Stimulated activated CD4-positive, alpha-beta T cell treated with anti-CD3 and anti-CD28 coated beads, Interleukin-4, amount 100 ng/mL, for 24 hours (primary cell): ENCODE results near the gene AGR3.

Experiments used
- DNase-seq: peaks from one replicate; pipeline ENCODE4 v3.0.0-alpha.2; 2020

AGR3 gene

DNA sequence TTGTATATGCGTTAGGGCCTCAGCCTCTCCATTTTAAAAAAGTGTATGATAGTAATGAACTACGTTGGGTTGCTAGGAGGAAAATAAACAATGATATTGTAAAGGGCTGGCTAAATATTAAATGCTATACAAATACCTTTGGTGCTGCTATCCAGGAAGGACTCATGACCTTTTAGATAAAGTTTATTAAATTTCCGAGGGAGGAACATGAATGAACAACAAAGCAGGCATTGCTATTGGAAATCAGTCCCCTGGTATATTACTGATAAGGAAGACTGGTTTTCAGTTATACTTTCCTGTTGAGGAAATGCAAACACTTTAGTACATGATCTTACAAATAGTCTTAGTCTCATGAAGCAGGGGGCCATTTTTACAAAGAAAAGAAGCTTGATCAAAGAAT is 59.8 kb downstream of the AGR3 start:
- DNase-seq, result no peak

DNA sequence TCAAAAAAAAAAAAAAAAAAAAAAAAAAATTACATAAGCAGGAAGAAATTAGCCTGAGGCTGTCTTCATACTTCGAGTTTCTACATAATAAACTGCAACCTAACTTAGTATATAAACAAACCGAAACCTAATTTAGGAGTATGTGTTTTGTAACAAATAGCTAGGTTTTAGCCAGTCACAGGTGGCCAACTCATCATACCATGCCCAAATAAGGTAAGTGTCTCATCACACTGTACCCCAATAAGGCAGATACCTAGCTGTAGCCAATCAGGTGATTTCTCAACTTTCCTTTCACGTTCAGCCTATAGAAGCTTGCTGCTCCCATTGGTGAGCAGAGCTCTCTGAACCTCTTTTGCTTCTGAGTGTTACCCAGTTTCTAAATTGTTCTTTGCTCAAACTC is 63.1 kb downstream of the AGR3 start:
- no peak for DNase-seq

DNA sequence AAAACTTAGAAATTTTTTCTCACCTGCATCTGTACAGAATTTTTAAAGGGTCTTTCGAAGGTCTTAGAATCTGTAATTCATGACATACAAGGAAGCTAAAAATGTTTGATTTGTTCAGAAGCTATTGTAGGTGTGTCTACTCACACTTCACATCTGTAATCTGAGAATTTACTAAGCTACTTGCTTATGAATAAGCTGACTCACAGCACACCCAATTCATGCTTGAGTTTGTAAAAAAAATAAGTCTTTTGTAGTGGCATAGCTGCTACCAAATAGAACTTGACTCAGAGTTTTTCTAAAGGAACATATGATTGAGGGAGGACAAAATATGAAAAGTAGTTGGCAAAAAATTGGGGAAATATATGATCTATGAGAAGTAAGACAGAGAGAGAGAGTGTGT is 64.2 kb downstream of the AGR3 start:
- DNase-seq, result no peak

DNA sequence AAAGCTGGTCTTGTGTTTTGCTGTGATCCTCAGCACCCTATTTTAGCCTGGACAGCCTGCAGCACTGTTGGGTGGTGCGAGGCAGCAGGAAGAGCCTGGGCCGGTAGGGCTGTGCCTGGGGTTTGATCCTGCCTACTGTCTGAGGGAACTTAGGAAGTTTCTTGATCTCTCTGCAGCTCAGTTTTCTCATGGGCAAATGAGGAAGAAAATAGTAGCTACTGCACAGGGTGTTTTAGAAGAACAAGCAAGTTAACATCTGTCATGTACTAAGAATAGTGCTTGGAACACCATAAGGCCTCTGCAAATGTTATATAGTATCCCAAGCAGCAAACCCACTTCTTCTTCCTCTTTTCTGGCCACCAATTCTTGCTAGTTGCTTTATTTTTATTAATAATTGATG is 65.0 kb downstream of the AGR3 start:
- no peak for DNase-seq

DNA sequence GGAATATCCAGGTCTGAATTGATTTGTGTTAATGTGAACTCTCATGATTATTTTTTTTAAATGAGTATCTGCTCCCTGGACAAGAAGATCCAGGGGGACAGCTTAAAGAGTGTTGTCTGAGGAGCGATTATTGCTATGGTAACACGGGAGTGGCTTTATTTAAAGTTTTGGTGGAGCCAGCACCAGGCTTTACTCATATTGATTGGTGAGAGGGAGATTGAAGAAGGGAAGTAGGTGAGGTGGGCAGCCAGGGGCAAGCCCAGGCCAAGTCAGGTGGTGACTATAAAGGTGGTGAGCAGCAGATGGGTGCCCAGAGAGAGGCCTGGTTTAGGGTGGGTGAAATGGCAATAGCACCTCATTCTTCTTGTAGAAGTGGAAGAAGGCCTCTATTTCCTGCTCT is 66.8 kb downstream of the AGR3 start:
- DNase-seq, result no peak

DNA sequence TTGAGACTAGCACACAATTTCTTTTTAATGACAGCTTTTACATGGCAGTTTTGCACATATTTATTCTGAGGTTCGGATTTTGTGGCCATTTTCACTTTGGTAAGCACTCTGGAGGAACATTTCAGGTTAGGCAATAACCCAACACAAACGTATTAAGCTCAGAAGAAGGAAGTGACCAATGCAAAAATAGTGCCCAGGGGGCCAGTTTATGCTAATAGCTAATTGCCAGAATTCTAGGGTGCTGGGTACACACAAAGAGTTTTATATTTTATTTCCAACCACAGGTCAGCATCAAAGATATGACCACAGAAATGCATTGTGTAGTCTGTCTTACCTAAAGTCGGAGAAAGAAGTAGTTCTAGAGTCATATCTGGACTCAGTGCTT is 68.6 kb downstream of the AGR3 start:
- DNase-seq, result no peak

DNA sequence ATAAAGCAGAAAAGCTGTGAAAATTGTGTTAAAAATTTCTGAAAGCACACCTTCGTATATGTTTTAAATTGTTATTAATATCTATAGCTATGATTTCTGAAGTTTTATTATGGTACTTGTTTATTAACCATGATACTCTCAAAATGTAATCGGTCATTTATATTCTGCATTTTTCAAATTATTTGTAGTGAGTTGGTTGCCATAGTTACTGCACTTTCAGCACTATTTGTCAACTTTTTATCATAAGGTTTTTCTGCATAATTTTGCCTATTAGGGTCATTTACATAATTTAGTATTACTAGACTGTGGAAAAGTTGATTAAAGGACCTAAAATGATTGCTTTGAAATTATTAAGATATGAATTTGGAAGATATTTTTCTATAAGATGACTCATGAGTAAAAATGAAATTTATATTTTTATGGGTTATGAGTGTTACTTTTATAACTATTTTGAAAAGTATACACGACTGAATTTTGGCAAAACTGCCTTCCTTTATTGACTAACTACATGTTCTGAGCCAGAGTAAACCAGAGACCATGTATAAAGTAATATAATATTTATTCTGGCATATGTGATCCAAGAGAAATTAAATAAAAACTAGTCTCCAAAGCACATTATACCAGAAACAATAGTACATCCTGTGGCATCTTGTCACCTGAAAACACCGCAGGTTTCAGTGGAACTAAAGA is 69.1 kb downstream of the AGR3 start:
- no peak for DNase-seq

DNA sequence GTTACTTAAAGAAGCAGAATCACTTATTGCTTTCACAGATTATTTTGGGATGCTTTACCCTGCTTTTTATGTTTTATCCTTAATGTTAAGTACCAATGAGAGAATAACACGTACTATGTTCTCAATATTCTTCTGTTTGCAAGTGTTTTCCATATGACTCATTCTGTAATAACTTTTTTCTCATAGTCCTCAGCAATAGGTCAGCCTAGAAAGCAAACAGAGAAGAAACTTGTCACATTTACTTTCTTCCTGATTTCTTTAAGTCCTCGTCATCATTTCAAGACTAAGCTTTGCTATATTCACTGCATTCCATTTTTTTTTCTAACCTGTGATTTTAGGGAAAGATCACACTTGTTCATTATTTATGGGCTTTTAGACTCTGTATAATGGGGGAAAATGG is 70.2 kb downstream of the AGR3 start:
- DNase-seq, result no peak

DNA sequence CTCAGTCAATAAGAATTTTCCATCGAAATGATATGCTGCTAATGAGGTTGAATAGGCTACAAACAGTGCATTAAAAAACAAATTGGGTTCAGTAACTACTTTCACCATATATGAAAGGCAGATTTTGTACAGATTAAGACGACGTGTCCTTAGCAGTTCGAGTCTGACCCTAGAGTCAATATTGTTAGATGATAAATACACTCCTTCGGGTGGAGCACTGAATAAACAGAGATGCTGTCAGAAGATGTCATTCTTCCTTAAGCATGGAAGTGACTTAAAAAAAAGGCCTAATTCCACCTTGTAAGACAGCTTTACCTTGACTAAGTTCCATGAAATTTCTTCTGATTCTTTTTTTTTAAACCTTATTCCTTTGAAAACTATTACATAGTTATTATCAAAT is 71.2 kb downstream of the AGR3 start:
- DNase-seq, result no peak

DNA sequence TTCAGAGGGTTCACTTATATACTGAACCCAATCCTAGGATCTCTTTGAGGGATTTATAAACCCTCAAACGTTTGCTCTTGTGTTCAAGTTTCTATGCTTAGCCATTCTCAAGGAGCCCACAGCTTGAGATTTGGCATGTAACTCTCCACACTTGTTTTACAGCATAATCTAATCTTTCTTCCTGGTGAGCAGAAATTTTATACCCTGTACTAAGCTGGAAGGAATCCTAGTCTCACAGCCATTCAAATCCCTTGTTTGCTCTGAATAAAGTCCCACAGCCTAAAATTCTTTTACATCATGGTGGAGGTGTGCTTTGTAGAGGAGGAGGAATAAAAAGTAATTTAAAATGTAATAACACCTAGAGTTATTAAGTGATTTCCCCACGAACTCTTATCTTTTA is 71.7 kb downstream of the AGR3 start:
- no peak for DNase-seq
